Measurements from ENCODE around the gene CETP.
"Not testable (repeated sequence)": the region's sequence is repeated elsewhere in the genome, so short reads cannot be mapped to it uniquely, and the experiment has no call there.

CETP gene

DNA sequence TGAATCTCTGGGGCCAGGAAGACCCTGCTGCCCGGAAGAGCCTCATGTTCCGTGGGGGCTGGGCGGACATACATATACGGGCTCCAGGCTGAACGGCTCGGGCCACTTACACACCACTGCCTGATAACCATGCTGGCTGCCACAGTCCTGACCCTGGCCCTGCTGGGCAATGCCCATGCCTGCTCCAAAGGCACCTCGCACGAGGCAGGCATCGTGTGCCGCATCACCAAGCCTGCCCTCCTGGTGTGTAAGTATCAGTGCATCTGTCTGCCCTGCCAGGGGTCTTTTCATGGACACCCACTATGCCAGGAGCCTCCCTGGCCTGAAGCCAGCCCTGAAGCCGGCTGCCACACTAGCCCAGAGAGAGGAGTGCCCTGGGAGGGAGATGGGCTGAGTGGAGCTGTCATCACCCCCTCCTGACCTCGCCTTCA is at the start of gene CETP:
Gene CETP (plus strand): TSS at position 100 of the 431 bp plus-strand sequence. CDS start 30 bp downstream, at position 130.
- no peak for DNase-seq

DNA sequence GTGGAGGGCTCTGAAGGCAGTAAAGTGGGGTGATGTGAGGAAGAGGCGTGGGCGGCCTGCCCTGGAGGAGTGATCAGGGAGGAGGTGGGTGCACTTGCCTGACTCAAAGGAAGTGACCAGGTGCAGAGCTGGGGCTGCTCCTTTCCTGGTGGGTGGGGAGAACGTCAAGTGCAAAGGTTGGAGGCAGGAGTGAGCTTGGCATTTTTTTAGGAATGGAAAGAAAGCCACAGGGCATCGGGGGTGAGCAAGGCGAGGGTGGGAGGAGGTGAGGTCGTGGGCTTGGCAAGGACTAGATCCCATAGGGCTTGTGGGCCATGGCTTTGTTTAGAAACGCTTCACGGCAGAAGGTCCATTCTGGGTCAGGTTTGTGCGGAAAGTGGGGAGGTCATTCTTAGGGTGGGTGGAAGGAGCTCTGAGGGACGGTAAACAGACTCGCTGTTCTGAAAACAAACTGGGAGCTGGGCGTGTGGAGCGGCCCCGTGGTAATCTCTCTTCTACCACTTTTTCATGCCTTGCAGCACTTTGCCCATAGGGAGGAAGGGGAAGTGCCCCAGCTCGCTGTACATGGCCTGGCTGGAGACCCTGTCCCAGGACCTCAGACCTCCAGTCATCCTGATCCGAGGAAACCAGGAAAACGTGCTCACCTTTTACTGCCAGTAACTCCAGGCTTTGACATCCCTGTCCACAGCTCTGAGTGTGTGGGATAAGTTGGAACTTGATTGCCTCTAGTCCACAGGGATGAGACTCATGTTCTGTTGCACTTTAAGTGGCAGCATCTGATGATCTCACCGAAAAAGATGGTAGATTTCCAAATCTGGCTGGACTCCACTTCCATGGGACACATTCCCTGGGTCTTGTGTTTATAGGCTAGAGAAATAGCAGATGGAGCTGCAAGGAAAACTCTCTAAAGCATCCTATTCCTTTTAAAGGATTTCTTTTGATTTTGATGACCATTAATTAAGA is 48.7 kb upstream of the CETP start:
- DNase-seq, result peak; percentile 72

- no peak for DNase-seq
Measured at GRCh38 chr16:56914896-56915295, 46.9 kb upstream of the CETP start.

DNA sequence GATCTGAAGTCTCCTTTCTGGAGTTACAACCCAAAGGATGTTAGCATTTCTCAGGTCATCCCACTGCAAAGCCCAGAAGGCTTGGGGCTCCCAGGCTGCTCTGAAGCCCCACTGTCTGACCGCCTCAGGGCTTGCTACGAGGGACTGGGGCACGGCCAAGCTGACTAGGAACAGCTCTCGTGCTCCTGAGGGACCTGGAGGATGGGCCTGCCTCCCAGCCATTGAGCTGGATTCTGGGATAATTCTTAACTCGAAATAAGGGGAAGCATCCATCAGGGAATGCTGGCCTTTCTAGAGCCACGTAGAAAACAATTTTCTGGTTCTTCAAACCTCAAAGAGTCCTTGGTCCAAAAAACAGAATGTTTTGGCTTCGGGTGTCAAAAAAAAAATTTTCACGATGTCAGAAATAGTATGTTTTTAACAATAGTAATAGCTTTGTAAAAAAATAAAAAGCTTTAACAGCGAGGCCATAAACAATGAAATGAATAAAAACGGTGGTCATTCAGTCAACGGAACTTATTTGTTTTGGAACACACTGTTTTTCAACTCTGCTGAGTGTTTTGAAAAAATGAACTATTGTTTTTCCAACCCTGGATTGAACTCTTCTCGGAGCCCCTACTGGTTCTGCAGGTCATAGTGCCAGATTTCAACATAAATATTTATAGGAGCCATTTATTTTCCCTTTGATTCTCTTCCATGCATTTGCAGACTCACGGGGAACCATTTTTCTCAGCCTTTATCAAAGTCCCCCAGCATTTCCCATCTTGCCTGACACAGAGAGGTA is 46.2 kb upstream of the CETP start:
- no peak for DNase-seq

GRCh38 chr16:56916571-56917403 is 45.0 kb upstream of the CETP start:
- DNase-seq, result no peak

- DNase-seq, result no peak
Measured at GRCh38 chr16:56918467-56919012, 43.2 kb upstream of the CETP start.

DNA sequence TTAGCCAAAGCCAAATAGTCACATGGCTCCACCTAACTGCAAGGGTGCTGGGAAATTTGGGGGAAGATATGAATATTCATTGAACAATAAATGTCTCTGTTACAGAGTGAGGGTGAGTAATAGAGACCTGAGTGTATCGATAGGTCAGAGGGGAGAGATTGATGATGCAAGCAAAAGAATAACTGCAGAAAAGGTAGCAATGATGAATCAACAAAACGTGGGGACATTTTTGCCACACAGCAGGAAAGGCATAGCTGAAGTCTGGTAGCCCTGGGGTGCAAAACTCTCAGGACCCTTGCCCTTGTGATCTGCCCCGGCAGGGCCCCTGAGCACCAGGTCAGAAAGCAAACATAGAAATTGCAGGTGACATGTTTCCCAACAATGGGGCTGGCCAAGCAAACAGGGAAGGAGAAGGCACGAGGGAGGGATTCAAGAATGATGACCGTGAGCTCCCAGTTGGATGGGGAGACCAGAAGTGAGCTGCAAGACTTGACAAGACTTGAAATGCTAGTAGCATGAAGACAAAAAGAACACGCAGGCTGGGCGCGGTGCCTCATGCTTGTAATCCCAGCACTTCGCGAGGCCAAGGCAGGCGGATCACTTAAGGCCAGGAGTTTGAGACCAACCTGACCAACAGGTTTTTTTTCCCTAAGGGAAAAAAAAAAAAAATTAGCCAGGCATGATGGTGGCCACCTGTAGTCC is 42.5 kb upstream of the CETP start:
- DNase-seq, result no peak

GRCh38 chr16:56921571-56921970 is 40.2 kb upstream of the CETP start:
- DNase-seq, result no peak

DNA sequence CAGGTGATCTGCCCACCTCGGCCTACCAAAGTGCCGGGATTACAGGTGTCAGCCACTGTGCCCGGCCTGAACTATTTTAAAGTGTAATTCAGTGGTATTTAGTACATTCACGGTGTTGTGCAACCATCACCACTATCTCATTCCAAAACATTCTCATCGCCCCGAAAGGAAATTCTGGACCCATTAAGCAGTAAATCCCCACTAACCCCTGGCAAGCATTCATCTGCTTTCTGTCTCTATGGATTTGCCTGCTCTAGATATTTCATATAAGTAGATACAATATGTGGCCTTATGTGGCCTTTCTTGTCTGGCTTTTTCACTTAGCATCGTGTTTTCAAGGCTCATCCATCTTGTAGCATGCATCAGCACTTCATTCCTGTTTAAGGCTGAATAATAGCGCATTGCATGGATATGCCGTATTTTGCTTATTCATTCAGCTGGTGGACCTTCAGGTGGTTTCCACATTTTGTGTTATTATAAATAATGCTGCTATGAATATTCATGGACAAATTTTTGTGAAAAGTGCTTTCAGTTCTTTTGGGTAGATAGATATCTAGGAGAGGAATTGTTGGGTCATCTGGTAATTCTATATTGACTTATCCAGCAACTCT is 38.2 kb upstream of the CETP start:
- peak; percentile 61 for DNase-seq

DNA sequence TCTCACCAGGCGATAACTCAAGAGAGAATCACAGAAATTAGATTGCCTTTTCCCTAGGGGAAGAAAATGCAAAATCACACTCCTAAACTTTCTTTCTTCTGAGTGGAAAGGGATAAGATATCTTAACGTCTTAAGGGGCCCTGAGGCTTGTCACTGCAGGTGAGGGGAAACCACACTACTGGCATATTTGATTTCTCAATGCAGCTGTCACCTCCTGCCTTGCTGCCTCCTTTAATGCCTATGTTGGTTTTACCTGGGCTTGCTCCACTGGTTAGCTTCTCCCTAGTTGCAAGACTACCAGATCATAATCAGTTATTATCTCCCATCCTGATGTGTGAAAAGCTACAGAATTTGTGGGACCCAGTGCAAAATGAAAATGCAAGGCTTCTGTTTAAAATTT is 34.3 kb upstream of the CETP start:
- DNase-seq, result no peak

GRCh38 chr16:56929639-56930038 is 32.1 kb upstream of the CETP start:
- DNase-seq, result no peak

GRCh38 chr16:56930486-56931270 is 31.1 kb upstream of the CETP start:
- no peak for DNase-seq

- no peak for DNase-seq
Measured at GRCh38 chr16:56931271-56931891, 30.4 kb upstream of the CETP start.

DNA sequence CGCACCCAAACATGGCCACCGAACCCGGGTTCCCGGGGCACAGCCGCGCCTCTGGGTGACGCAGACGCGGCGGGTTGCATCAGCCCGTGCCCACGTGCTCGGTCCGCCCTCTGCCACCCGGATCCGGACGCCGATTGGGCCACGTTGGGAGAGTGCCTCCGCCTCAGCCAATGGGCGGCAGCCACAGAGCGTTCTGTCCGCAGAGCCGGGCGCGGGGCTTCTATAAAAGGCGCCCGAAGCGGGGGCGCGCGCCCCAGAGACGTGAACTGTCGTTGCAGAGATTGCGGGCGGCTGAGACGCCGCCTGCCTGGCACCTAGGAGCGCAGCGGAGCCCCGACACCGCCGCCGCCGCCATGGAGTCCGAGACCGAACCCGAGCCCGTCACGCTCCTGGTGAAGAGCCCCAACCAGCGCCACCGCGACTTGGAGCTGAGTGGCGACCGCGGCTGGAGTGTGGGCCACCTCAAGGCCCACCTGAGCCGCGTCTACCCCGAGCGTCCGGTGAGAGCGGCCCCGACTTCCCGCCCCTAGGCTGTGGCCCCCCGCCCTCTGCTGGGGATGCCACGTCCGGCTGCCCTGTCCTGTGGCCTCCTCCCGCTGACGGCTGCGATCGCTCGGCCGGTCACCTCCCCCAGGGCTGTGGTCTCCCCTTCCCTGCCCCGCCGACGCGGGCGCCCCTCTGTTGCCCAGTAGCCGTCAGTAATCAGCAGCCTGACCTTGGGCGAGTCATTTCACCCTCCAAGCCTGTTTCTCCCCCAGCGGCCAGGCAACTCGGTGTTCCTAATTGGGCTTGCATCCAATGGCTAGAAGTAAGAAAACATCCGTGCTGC is 29.6 kb upstream of the CETP start, which contains the start of gene HERPUD1:
Gene HERPUD1 (plus strand): TSS at position 251 of the 829 bp plus-strand sequence. CDS start 103 bp downstream, at position 354.
- DNase-seq, result peak; percentile 99

- peak; percentile 47 for DNase-seq
Measured at GRCh38 chr16:56932721-56933619, 28.8 kb upstream of the CETP start.

DNA sequence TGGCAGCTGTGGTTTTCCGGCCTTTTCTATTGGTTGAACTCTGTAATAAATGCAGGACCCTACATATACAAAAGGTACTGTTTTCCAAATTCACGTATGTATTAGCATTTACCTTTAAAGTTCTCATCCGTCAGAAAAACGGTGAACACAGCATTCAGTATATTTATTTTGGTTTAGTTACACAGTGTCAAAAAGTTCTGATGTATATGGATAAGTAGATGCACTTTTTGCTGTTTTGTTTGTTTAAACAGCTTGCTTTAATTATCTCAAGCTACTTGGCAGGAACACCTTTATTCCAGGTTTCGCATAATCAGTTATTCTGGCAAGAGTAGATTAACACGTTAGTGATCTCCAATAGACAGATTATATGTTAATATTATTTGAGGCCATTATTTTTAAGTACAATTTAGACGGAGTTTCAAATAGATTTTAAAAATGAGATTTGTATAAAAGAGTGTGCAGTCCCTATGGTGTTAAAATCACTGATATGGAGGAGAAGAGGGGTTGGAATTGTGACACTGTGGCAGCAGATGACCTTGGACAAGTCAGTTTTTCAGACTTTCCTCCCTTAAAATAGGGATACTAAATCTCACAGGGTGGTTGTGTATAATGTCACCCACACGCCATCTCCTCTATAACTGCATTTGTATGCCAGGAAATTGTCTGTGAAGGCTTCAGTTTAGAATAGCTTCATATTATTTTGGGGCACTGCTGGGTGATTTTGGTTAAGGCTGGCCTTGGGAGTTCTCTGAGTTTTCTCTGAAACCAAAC is 27.7 kb upstream of the CETP start:
- no peak for DNase-seq

GRCh38 chr16:56934599-56935145 is 27.1 kb upstream of the CETP start:
- not testable (repeated sequence) for DNase-seq
